OCI-LY1 (cell line): Measurements from ENCODE around the gene TMEM178B.

Experiments used
- CTCF ChIP-seq: fragments of 200-600 bp; sonication (generic), shearing (Covaris generic); IDR thresholded peaks from 2 replicates; pipeline ENCODE4 v1.5.1; 2017; ENCODE audit warnings: mild to moderate bottlenecking, antibody characterized with exemption, low read length, moderate library complexity, mixed read lengths
- EZH2 ChIP-seq: fragments of 200-600 bp; sonication (generic), shearing (Covaris generic); IDR thresholded peaks from 2 replicates; pipeline ENCODE4 v1.8.0; 2017; ENCODE audit warnings: borderline replicate concordance, mixed run types, mild to moderate bottlenecking, antibody characterized with exemption, low read length, moderate library complexity, mixed read lengths

- TF ChIP-seq CTCF (no peak), EZH2 (no peak)
These were observed 388.1 kb downstream of the TMEM178B start for GRCh38 chr7:141461924-141462323.
